ENCODE data around the gene VAV2. TPM values are rescaled to one million over a fixed set of nuclear protein-coding genes. Genes with fewer than 3 reads are reported as not detected.

VAV2 gene
- total RNA-seq, 2 donors from 2014 or later, result 3.4 to 6.0 TPM

DNA sequence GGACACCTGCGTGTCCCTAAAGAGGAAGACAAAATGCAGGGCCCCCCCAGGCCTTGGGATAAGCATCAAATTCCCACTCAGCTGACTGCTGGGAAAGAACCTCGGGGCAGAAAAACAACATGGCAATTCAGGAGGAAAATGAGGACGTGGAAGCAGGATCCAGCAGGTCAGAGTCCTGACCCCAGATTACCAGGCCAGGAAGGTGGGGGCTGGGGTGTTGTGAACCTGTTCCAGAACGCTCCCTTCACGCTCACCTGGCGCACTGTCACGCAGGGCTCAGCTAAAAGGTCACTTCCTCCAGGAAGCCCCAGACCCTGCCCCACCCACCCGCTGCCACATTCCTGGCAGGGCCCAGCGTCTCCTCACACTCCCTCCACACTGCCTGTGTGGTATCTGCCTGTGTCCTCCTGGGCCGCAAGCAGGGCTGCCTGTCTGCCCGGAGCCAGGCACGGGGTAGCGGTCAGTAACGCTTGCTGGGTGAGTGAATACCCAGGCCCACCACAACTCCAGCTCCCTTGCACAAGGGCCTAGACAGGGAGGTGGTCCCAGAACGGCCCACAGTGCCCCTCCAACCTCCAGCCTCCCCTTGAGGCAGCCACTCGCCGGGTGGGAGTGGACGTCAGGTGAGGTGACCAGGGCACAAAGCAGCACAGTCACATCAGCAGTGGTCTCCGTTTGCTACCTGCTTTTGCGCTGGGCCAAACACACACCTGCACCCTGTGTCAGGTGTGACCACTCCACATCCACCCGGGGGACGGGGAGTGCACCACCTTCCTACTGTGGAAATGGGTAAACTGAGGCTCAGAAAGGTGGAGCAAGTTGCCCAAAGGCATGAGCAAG is 18.1 kb downstream of the VAV2 start:
- no peaks in the 10 kb centered on the region for H3K27me3 ChIP-seq
- H3K4me3 ChIP-seq, result no peak overlapping the region
- peaks cover 0 to 5% of the 10 kb centered on the region in 2 donors for H3K4me1 ChIP-seq
- TF ChIP-seq, protein P1, sequence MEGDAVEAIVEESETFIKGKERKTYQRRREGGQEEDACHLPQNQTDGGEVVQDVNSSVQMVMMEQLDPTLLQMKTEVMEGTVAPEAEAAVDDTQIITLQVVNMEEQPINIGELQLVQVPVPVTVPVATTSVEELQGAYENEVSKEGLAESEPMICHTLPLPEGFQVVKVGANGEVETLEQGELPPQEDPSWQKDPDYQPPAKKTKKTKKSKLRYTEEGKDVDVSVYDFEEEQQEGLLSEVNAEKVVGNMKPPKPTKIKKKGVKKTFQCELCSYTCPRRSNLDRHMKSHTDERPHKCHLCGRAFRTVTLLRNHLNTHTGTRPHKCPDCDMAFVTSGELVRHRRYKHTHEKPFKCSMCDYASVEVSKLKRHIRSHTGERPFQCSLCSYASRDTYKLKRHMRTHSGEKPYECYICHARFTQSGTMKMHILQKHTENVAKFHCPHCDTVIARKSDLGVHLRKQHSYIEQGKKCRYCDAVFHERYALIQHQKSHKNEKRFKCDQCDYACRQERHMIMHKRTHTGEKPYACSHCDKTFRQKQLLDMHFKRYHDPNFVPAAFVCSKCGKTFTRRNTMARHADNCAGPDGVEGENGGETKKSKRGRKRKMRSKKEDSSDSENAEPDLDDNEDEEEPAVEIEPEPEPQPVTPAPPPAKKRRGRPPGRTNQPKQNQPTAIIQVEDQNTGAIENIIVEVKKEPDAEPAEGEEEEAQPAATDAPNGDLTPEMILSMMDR (IDR thresholded peaks at IDR 0.05), result no peak
- DNase-seq (ENCODE audit: low spot score), result no peak
- H3K36me3 ChIP-seq, result no peaks in the 10 kb centered on the region
- no peaks in the 10 kb centered on the region for H3K9me3 ChIP-seq
- H3K27ac ChIP-seq, result no peak overlapping the region

DNA sequence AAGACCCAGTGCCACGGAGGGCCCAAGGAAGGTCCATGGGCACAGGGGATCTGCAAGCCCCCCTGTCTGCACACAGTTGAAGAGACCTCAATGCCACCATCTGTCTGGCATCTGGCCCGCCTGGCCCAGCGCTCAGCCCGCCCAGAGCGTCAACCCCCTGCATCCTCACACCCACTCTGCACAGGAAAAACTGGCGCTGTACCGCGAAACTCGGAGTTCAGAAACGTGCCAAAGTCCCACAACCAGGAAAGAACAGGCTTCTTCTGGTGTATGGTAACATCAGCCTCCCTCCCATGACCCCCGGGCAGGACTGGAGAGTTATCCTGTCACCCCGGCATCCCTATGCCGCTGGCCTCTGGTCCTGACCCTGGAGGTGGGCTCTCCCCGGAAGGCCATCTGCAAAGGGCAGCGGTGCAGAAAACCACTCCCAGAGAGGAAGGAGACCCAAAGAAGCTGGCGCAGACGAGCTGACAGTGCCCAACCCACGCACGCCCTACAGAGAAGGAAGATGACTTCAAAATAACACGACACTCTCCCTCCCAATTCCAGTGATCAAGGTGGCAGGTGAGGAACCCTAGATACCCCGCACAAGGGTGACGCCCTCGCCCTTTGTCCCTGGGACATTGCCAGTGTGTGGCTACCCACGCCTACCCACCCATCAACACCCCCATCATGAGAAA is 18.9 kb downstream of the VAV2 start:
- Histone ChIP-seq H3K4me1 (no peaks in the 10 kb centered on the region), H3K4me3 (no peak overlapping the region), H3K36me3 (no peaks in the 10 kb centered on the region), H3K27ac (no peak overlapping the region), H3K27me3 (no peaks in the 10 kb centered on the region), H3K9me3 (no peaks in the 10 kb centered on the region)
- no peak for DNase-seq (ENCODE audit: low spot score)
- TF ChIP-seq, protein P1 (IDR thresholded peaks at IDR 0.05), result no peak

DNA sequence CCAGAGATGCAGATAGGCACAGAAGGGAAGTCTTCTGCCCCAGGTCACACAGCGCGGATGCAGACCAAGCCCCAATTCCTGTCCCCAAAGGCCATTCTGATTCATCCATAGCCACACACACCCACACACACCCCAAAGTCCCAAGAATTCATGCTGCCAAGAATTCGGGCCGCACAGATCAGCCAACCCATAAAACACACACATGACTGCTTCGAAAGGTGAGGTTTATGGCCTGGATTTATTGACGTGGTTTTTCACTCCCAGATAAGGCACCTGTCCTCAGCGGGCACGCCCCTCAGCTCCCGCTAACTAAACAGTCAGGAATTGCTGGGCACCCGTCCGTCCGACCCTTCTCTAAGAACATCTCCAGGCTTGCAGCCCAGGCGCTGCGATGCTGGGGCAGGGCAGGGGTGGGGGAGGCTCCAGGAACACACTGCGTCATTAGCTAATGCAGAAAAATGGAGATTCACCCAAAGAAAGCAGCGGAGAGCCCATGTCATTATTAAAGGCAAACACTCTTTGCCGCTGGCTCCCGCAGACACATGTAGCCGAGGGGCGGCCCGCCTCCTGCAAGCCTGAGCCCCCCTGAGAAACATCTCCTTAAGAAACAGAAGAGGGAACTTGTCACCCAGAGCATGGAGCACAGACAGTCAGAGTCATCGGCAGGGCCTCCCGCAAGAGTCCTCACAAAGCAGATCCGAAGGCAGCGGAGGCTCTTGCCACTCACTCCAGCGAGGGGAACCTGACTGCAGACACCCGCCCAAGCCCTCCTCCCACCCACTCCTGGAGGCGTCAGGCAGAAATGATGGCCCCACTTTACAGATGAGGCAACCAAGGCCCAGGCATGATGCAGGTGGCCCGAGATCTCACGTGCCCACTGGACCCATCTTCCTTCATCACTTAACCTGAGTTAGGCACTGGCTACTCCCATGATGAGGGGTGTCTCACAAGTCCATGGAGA is 19.9 kb downstream of the VAV2 start:
- Histone ChIP-seq H3K27me3 (no peaks in the 10 kb centered on the region), H3K27ac (no peak overlapping the region), H3K4me3 (no peak overlapping the region), H3K4me1 (no peaks in the 10 kb centered on the region), H3K9me3 (no peaks in the 10 kb centered on the region), H3K36me3 (no peaks in the 10 kb centered on the region)
- DNase-seq (ENCODE audit: low spot score), result no peak
- TF ChIP-seq, protein P1 (IDR thresholded peaks at IDR 0.05), result no peak

DNA sequence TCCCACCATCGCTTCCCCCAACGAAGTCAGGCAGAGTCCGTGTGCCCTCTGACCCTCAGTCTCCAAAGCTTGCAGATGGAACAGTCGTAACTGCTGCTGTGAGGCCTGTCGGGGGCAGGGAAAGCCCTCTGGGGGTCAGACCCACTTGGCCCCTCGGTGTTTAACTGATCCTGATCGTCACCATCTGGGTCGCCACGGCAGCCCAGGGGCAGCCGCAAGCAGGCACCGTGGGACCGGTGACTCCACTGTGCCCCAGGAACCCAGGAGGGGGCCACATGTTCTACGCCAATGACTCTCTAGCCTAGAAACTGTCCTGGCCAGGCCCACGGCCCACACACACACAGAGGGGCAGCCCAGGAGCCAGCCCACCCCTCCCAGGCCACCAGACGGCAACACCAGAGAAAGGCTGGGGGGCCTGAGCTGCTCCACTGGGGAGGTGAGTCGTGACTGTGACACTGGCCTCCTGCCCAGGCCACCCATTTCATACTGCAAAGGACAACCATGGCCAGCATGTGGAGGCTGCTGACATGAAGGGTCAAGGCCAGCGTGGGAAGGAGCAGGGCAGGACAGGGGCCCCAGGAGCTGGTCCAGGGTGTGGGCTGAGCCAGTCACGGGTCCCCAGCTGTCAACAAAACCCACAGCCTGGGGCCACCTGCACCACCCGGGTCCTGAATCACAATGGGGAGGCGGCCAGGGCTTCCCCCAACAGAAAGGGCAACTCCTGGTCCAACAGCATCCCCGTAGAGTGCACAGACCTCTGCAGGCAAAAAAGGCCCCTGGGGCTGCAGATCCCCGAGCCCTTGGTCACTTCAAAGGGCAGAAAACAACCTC is 20.8 kb downstream of the VAV2 start:
- no peak for DNase-seq (ENCODE audit: low spot score)
- H3K27me3 ChIP-seq, result no peaks in the 10 kb centered on the region
- TF ChIP-seq, protein P1 (IDR thresholded peaks at IDR 0.05), result no peak
- no peak overlapping the region for H3K4me3 ChIP-seq
- H3K9me3 ChIP-seq, result no peaks in the 10 kb centered on the region
- H3K36me3 ChIP-seq, result no peaks in the 10 kb centered on the region
- H3K27ac ChIP-seq, result no peak overlapping the region
- H3K4me1 ChIP-seq, result no peaks in the 10 kb centered on the region

DNA sequence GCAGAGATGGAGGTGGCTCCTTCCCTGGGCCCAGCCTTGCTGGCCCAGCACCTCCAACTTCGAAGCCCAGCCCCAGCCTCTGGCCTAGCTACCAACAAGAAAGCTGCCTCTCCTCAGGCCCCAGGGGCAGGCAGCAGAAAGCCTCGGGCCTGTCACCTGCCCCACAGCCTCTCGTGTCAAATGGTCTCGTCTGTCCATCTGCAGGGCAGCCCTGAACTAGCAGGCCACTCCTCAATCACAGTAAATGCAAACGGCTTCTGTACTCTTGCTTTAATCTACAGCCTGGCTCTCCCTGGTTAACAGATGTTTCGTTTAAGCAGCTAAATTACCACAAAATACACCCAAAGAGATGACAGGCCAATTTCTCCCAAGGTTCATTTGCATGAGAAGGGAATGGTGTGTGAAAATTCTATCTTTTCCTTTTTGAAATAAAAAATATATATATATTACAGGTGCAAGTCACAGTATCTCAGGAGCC is 21.5 kb downstream of the VAV2 start:
- H3K4me3 ChIP-seq, result no peak overlapping the region
- TF ChIP-seq, protein P1 (IDR thresholded peaks at IDR 0.05), result no peak
- no peak for DNase-seq (ENCODE audit: low spot score)

More for the DNA sequence above, 21.5 kb downstream of the VAV2 start:
- H3K27me3 ChIP-seq, result no peaks in the 10 kb centered on the region
- H3K4me1 ChIP-seq, result no peaks in the 10 kb centered on the region
- H3K27ac ChIP-seq, result no peak overlapping the region
- no peaks in the 10 kb centered on the region for H3K36me3 ChIP-seq
- H3K9me3 ChIP-seq, result no peaks in the 10 kb centered on the region
